ENCODE data around the gene CLTC. TPM values are rescaled to one million over a fixed set of nuclear protein-coding genes. Genes with fewer than 3 reads are reported as not detected.

The CLTC gene
- total RNA-seq, 1 donor from 2014 or later = 253 TPM

GRCh38 chr17:59723607-59724006 is 103.9 kb downstream of the CLTC start:
- no peaks in the 10 kb centered on the region for H3K4me1 Mint-ChIP-seq (ENCODE audit: low read depth, unreplicated experiment)

DNA sequence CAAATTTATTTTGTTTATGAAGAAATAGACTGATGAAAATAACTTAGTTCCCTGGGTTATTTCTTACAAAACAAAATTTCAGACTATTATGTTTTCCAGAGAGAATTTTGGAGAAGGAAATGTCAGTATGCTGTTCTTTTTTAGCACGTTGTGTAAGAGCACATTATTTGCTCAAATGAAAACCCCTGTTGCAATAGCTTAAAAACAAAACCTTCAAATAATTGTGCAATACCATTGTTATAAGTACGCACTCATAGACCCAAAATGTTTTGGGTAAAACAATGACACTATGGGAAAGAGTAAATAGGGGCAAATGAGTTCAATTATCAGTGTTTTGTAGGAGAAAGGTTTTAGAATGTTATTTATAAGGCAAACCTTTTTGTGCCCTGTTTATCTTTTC is 106.0 kb downstream of the CLTC start:
- no peaks in the 10 kb centered on the region for H3K4me1 Mint-ChIP-seq (ENCODE audit: low read depth, unreplicated experiment)
- H3K4me3 Mint-ChIP-seq (ENCODE audit: unreplicated experiment) = no peak overlapping the region
- no peaks in the 10 kb centered on the region for H3K36me3 Mint-ChIP-seq (ENCODE audit: unreplicated experiment)
- TF ChIP-seq, protein P1, sequence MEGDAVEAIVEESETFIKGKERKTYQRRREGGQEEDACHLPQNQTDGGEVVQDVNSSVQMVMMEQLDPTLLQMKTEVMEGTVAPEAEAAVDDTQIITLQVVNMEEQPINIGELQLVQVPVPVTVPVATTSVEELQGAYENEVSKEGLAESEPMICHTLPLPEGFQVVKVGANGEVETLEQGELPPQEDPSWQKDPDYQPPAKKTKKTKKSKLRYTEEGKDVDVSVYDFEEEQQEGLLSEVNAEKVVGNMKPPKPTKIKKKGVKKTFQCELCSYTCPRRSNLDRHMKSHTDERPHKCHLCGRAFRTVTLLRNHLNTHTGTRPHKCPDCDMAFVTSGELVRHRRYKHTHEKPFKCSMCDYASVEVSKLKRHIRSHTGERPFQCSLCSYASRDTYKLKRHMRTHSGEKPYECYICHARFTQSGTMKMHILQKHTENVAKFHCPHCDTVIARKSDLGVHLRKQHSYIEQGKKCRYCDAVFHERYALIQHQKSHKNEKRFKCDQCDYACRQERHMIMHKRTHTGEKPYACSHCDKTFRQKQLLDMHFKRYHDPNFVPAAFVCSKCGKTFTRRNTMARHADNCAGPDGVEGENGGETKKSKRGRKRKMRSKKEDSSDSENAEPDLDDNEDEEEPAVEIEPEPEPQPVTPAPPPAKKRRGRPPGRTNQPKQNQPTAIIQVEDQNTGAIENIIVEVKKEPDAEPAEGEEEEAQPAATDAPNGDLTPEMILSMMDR (IDR thresholded peaks at IDR 0.05; ENCODE audit: partially characterized antibody, unreplicated experiment) = no peak
- no peak for DNase-seq
- no peaks in the 10 kb centered on the region for H3K27me3 Mint-ChIP-seq (ENCODE audit: unreplicated experiment)
- H3K27ac Mint-ChIP-seq (ENCODE audit: unreplicated experiment) = no peak overlapping the region
- peaks cover 1% of the 10 kb centered on the region for H3K9me3 Mint-ChIP-seq (ENCODE audit: unreplicated experiment)

More at GRCh38 chr17:59723607-59724006, 103.9 kb downstream of the CLTC start:
- peaks cover 2% of the 10 kb centered on the region for H3K9me3 Mint-ChIP-seq (ENCODE audit: unreplicated experiment)
- TF ChIP-seq, protein P1 (IDR thresholded peaks at IDR 0.05; ENCODE audit: partially characterized antibody, unreplicated experiment) = no peak
- no peak overlapping the region for H3K4me3 Mint-ChIP-seq (ENCODE audit: unreplicated experiment)
- no peaks in the 10 kb centered on the region for H3K27me3 Mint-ChIP-seq (ENCODE audit: unreplicated experiment)
- no peaks in the 10 kb centered on the region for H3K36me3 Mint-ChIP-seq (ENCODE audit: unreplicated experiment)
- no peak overlapping the region for H3K27ac Mint-ChIP-seq (ENCODE audit: unreplicated experiment)
- no peak for DNase-seq

- Mint-ChIP-seq H3K27ac (ENCODE audit: unreplicated experiment) (no peak overlapping the region), H3K27me3 (ENCODE audit: unreplicated experiment) (no peaks in the 10 kb centered on the region), H3K9me3 (ENCODE audit: unreplicated experiment) (no peaks in the 10 kb centered on the region), H3K4me1 (ENCODE audit: low read depth, unreplicated experiment) (no peaks in the 10 kb centered on the region), H3K36me3 (ENCODE audit: unreplicated experiment) (no peaks in the 10 kb centered on the region), H3K4me3 (ENCODE audit: unreplicated experiment) (no peak overlapping the region)
- DNase-seq = no peak
- TF ChIP-seq, protein P1 (IDR thresholded peaks at IDR 0.05; ENCODE audit: partially characterized antibody, unreplicated experiment) = no peak
Measured at GRCh38 chr17:59727817-59728533, 108.3 kb downstream of the CLTC start.

DNA sequence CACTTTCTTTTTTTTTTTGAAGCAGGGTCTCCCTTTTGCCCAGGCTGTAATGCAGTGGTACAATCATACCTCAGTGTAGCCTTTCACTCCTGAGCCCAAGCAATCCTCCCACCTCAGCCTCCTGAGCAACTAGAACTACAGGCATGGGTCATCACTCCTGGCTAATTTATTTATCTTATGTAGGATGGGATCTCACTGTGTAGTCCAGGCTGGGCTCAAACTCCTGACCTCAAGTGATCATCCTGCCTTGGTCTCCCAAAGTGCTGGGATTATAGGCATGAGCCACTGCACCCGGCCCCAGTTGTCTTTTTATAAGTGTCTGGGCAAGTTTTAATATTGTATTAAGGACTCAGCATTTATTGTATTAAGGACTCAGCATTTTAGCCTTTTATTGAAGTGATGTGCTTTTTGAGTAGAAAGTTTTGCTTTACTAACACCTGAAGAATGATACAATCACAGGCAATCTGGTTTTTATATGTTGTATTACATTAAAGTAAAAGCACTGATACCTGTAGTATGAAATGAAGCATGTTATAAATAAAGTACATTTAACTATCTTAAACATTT is 110.7 kb downstream of the CLTC start:
- no peak overlapping the region for H3K27ac Mint-ChIP-seq (ENCODE audit: unreplicated experiment)

More for the DNA sequence above, 110.7 kb downstream of the CLTC start:
- H3K4me3 Mint-ChIP-seq (ENCODE audit: unreplicated experiment) = no peak overlapping the region
- no peak for DNase-seq
- no peaks in the 10 kb centered on the region for H3K27me3 Mint-ChIP-seq (ENCODE audit: unreplicated experiment)
- no peaks in the 10 kb centered on the region for H3K9me3 Mint-ChIP-seq (ENCODE audit: unreplicated experiment)
- TF ChIP-seq, protein P1 (IDR thresholded peaks at IDR 0.05; ENCODE audit: partially characterized antibody, unreplicated experiment) = no peak
- H3K4me1 Mint-ChIP-seq (ENCODE audit: low read depth, unreplicated experiment) = no peaks in the 10 kb centered on the region
- H3K36me3 Mint-ChIP-seq (ENCODE audit: unreplicated experiment) = no peaks in the 10 kb centered on the region
